ENCODE data around the gene CCDC3.

DNA sequence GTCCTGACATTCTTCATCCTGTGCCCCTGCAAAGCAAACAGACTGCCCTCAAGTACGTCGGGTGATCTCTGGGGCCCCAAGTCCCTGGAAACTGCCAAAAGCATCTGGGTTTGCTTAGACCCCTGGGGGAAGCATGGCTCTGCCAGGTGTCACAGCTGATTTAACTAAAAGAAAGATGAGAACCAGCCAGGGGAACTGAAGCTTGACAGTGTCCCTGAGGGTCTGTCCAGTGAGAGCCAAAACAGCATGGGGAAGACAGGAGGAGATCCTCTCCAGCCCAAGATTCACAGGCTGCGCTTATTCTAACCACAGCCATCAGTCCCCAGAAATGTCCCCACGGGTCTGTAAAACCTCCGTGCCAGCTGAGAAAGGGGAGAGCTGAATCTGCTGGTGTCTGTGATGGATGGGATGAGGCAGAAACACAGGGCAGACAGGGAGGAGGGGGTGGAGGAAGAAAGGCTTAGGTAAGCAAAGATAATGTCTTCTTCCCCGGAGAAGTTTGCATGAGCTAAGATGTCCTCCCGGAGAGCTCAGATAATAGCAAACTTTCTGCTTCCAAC lies 21.3 kb downstream of the CCDC3 start:
- TF ChIP-seq, protein P1, sequence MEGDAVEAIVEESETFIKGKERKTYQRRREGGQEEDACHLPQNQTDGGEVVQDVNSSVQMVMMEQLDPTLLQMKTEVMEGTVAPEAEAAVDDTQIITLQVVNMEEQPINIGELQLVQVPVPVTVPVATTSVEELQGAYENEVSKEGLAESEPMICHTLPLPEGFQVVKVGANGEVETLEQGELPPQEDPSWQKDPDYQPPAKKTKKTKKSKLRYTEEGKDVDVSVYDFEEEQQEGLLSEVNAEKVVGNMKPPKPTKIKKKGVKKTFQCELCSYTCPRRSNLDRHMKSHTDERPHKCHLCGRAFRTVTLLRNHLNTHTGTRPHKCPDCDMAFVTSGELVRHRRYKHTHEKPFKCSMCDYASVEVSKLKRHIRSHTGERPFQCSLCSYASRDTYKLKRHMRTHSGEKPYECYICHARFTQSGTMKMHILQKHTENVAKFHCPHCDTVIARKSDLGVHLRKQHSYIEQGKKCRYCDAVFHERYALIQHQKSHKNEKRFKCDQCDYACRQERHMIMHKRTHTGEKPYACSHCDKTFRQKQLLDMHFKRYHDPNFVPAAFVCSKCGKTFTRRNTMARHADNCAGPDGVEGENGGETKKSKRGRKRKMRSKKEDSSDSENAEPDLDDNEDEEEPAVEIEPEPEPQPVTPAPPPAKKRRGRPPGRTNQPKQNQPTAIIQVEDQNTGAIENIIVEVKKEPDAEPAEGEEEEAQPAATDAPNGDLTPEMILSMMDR (conservative IDR thresholded peaks at IDR 0.05; ENCODE audit: low read depth, low read length), result no peak
- TF ChIP-seq EZH2 (IDR thresholded peaks at IDR 0.05; ENCODE audit: low read length, unreplicated experiment), result no peak
